Vagina (tissue), 2 donors: ENCODE measurements around the gene STIM1.

ENCODE experiments used
- POLR2A ChIP-seq, 2 donors: fragments of 450-650 bp; IDR thresholded peaks; one replicate each; pipeline ENCODE4 v1.6.1; 2017; ENCODE audit warnings: antibody characterized with exemption in 2 of 2, mild to moderate bottlenecking in 2 of 2, moderate library complexity in 2 of 2
- TF ChIP-seq, protein P1 (sequence below), 3 experiments: fragments of 450-650 bp in 2 of 3; fragments of 200-600 bp in 1 of 3; sonication (generic) in 1 of 3; IDR thresholded peaks; one replicate each; pipeline ENCODE4 v1.5.1; 2017 to 2019; ENCODE audit warnings: antibody characterized with exemption in 3 of 3, mild to moderate bottlenecking in 2 of 3, moderate library complexity in 2 of 3

DNA sequence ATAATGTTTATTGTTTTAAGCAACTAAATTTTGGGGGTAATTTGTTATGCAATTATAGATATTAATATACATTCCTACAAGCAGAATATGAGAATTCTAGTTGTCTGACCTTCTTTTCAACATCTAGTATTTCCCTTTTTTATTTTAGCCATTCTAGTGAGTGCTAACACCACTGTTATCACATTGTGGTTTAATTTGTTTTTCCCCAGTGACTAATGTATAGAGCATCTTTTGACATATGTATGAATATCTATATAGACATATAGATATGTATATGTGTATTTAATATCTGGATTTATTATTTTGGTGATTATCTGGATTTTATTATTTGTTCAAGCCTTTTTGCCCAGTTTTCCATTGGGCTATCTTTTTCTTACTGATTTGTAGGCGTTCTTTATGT is 66.6 kb downstream of the STIM1 start:
- TF ChIP-seq, protein P1, sequence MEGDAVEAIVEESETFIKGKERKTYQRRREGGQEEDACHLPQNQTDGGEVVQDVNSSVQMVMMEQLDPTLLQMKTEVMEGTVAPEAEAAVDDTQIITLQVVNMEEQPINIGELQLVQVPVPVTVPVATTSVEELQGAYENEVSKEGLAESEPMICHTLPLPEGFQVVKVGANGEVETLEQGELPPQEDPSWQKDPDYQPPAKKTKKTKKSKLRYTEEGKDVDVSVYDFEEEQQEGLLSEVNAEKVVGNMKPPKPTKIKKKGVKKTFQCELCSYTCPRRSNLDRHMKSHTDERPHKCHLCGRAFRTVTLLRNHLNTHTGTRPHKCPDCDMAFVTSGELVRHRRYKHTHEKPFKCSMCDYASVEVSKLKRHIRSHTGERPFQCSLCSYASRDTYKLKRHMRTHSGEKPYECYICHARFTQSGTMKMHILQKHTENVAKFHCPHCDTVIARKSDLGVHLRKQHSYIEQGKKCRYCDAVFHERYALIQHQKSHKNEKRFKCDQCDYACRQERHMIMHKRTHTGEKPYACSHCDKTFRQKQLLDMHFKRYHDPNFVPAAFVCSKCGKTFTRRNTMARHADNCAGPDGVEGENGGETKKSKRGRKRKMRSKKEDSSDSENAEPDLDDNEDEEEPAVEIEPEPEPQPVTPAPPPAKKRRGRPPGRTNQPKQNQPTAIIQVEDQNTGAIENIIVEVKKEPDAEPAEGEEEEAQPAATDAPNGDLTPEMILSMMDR (IDR thresholded peaks at IDR 0.05): no peak
- TF ChIP-seq POLR2A (IDR thresholded peaks at IDR 0.05): no peak
